Caco-2 (cell line): ENCODE results near the gene ABCA4. TPM values are rescaled to one million over a fixed set of nuclear protein-coding genes. Genes with fewer than 3 reads are reported as not detected.

Source experiments
- BruUV-seq: library from RNA; stranded (reverse); fragments of 400-500 nt; replicated peaks from 2 replicates; lab custom pipeline; 2021; lab: Mats Ljungman, UMichigan
- CTCF ChIA-PET: fragments of 300-600 bp; sonication (Branson Sonifier 250); formaldehyde crosslinking; loops from one replicate; lab custom pipeline; 2022; ENCODE audit warnings: antibody characterized with exemption; lab: Charles Lee
- POLR2A ChIA-PET: fragments of 300-600 bp; sonication (Branson Sonifier 250); formaldehyde crosslinking; loops from one replicate; lab custom pipeline; 2022; ENCODE audit warnings: antibody characterized with exemption; lab: Charles Lee
- DNase-seq, 2 experiments: peaks; one replicate each; pipeline versions ENCODE4 v3.0.0 to v3.0.0-alpha.2; 2020 to 2022
- H3K27me3 ChIP-seq: replicated peaks from 2 replicates; pipeline ENCODE4 v1.6.0; 2011; ENCODE audit warnings: low read length; ENCODE audit not compliant: control insufficient read depth, insufficient read depth
- H3K36me3 ChIP-seq: 2 replicates; pipeline ENCODE4 v1.5.1; 2011; ENCODE audit warnings: low read length; ENCODE audit not compliant: control insufficient read depth, insufficient read depth
- H3K4me1 ChIP-seq: fragments of 250-450 bp; sonication (Bioruptor Pico); 2 replicates; pipeline ENCODE4 v1.5.1; 2020; ENCODE audit warnings: mild to moderate bottlenecking
- H3K4me3 ChIP-seq: 2 replicates; pipeline ENCODE4 v1.5.1; 2011; ENCODE audit warnings: low read depth, mild to moderate bottlenecking, control low read depth, low read length
- H3K9me3 ChIP-seq: fragments of 250-450 bp; sonication (Bioruptor Pico); 2 replicates; pipeline ENCODE4 v1.5.1; 2020; ENCODE audit warnings: mild to moderate bottlenecking, moderate library complexity
- H3K27ac Mint-ChIP-seq: one replicate; pipeline ENCODE4 v1.8.0; 2022; ENCODE audit warnings: mixed read lengths; ENCODE audit not compliant: unreplicated experiment
- H3K27me3 Mint-ChIP-seq: one replicate; pipeline ENCODE4 v1.8.0; 2022; ENCODE audit warnings: mixed read lengths; ENCODE audit not compliant: insufficient read depth, unreplicated experiment
- H3K36me3 Mint-ChIP-seq: one replicate; pipeline ENCODE4 v1.8.0; 2022; ENCODE audit warnings: mild to moderate bottlenecking, mixed read lengths; ENCODE audit not compliant: insufficient read depth, unreplicated experiment
- H3K4me1 Mint-ChIP-seq: one replicate; pipeline ENCODE4 v1.8.0; 2022; ENCODE audit warnings: low read depth, mixed read lengths; ENCODE audit not compliant: unreplicated experiment
- H3K4me3 Mint-ChIP-seq: one replicate; pipeline ENCODE4 v1.8.0; 2022; ENCODE audit warnings: mild to moderate bottlenecking, moderate library complexity, mixed read lengths; ENCODE audit not compliant: unreplicated experiment
- H3K9me3 Mint-ChIP-seq: one replicate; pipeline ENCODE4 v1.8.0; 2022; ENCODE audit warnings: mixed read lengths; ENCODE audit not compliant: unreplicated experiment
- intact Hi-C: fragments of 100-400 bp; cut with micrococcal nuclease; formaldehyde crosslinking; loops from one replicate; pipeline ENCODE4 v1.10.0; 2022; ENCODE audit not compliant: unreplicated experiment
- total RNA-seq: library from RNA; stranded (reverse); gene quantifications from 2 replicates; pipeline ENCODE4 v1.2.3, GENCODE V29; 2022
- TF ChIP-seq, protein P1 (sequence below), 2 experiments: fragments of 200-600 bp in 1 of 2; IDR thresholded peaks; 1 replicate in 1 of 2; 2 replicates in 1 of 2; pipeline versions ENCODE4 v1.5.1 to v1.8.0; 2011 to 2022; ENCODE audit warnings: antibody characterized with exemption in 1 of 2, control low read depth in 1 of 2, inconsistent platforms in 1 of 2, low read depth in 1 of 2, low read length in 1 of 2, mild to moderate bottlenecking in 1 of 2, moderate library complexity in 1 of 2; ENCODE audit not compliant: insufficient read depth in 1 of 2, severe bottlenecking in 1 of 2, unreplicated experiment in 1 of 2

The ABCA4 gene
- total RNA-seq, 1 experiment from 2014 or later: 1.8 TPM

DNA sequence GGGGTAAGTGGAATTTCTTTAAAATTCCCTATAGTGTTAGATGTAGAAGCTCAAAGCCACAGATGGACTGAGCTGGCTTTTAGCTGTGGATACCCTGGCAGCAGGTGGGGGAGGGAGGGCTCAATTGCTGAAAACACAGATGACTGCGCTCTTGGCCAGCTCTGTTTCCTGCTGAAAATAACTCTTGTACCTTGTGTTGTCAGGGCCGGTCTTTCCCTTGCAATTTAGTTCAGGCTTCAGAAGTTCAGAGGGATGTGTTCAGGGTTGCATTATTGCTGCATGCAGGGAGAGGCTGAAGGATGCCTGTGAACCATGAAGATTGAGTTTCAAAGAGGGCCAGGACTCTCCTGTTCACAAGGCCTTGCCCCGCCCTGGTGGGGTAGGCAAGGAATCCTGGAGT, 153.6 kb downstream of the ABCA4 start:
- no peak for DNase-seq
- no peaks in the 10 kb centered on the region for H3K27me3 Mint-ChIP-seq
- Histone ChIP-seq H3K27me3 (no peaks in the 10 kb centered on the region), H3K4me3 (no peak overlapping the region), H3K36me3 (no peaks in the 10 kb centered on the region), H3K9me3 (no peaks in the 10 kb centered on the region), H3K4me1 (no peaks in the 10 kb centered on the region)
- CTCF ChIA-PET: no interaction called here
- intact Hi-C loops: no loop called here
- BruUV-seq: no TSS peak
- no peaks in the 10 kb centered on the region for H3K36me3 Mint-ChIP-seq
- H3K9me3 Mint-ChIP-seq: no peaks in the 10 kb centered on the region
- no peak overlapping the region for H3K27ac Mint-ChIP-seq
- POLR2A ChIA-PET: no interaction called here
- H3K4me3 Mint-ChIP-seq: no peak overlapping the region
- H3K4me1 Mint-ChIP-seq: no peaks in the 10 kb centered on the region
- TF ChIP-seq, protein P1, sequence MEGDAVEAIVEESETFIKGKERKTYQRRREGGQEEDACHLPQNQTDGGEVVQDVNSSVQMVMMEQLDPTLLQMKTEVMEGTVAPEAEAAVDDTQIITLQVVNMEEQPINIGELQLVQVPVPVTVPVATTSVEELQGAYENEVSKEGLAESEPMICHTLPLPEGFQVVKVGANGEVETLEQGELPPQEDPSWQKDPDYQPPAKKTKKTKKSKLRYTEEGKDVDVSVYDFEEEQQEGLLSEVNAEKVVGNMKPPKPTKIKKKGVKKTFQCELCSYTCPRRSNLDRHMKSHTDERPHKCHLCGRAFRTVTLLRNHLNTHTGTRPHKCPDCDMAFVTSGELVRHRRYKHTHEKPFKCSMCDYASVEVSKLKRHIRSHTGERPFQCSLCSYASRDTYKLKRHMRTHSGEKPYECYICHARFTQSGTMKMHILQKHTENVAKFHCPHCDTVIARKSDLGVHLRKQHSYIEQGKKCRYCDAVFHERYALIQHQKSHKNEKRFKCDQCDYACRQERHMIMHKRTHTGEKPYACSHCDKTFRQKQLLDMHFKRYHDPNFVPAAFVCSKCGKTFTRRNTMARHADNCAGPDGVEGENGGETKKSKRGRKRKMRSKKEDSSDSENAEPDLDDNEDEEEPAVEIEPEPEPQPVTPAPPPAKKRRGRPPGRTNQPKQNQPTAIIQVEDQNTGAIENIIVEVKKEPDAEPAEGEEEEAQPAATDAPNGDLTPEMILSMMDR (IDR thresholded peaks at IDR 0.05; ENCODE audit: insufficient read depth in 1 of 2, low read depth in 1 of 2, low read length in 1 of 2, severe bottlenecking in 1 of 2, unreplicated experiment in 1 of 2): no peak

DNA sequence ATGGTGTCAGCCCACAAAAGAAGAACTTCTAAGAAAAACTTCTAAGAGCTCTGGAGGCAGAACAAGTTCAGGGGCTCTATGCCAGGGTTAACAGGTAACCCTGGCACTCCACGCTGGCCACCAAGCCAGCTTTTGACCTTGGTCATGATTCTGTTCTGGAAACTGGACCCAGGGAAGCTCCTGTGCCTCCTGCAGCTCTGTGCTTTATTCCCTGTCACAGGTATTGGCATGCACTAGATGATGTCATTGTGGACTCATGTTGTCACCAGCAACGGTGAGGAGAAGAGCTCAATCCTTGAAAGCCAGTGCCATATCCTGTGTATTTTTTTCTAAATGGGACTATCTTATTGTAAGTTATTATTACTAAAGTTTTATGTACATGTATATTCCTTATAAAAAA, 155.1 kb downstream of the ABCA4 start:
- BruUV-seq: no TSS peak
- Histone ChIP-seq H3K4me3 (no peak overlapping the region), H3K27me3 (no peaks in the 10 kb centered on the region), H3K36me3 (no peaks in the 10 kb centered on the region), H3K9me3 (no peaks in the 10 kb centered on the region), H3K4me1 (no peaks in the 10 kb centered on the region)
- intact Hi-C loops: no loop called here
- Mint-ChIP-seq H3K4me1 (no peaks in the 10 kb centered on the region), H3K36me3 (no peaks in the 10 kb centered on the region), H3K27ac (no peak overlapping the region), H3K27me3 (no peaks in the 10 kb centered on the region), H3K9me3 (no peaks in the 10 kb centered on the region), H3K4me3 (no peak overlapping the region)
- ChIA-PET CTCF (no interaction called here), POLR2A (no interaction called here)
- TF ChIP-seq, protein P1 (IDR thresholded peaks at IDR 0.05; ENCODE audit: insufficient read depth in 1 of 2, low read depth in 1 of 2, low read length in 1 of 2, severe bottlenecking in 1 of 2, unreplicated experiment in 1 of 2): no peak
- no peak for DNase-seq

DNA sequence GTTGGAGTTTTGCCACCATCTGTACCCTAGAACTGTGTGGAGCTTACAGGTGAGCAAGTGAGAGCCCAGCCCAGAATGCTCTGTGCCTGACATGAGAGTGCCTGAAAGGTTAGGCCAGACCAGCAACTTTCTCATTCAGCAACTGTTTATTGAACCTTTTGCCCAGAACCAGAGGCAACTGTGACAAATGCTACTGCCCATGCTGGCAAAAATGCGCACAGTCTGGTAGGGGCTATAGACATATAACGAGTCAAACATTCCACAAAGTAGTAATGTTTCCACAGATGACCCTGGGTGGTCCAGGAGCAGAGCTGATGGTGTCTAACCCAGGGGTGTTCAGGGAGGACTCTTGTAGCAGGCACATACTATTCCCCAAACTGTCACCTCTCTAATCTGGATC, 155.7 kb downstream of the ABCA4 start:
- Mint-ChIP-seq H3K9me3 (no peaks in the 10 kb centered on the region), H3K4me1 (no peaks in the 10 kb centered on the region), H3K27me3 (no peaks in the 10 kb centered on the region), H3K36me3 (no peaks in the 10 kb centered on the region), H3K4me3 (no peak overlapping the region), H3K27ac (no peak overlapping the region)
- Histone ChIP-seq H3K4me1 (no peaks in the 10 kb centered on the region), H3K9me3 (no peaks in the 10 kb centered on the region), H3K36me3 (no peaks in the 10 kb centered on the region), H3K4me3 (no peak overlapping the region), H3K27me3 (no peaks in the 10 kb centered on the region)
- ChIA-PET POLR2A (no interaction called here), CTCF (no interaction called here)
- TF ChIP-seq, protein P1 (IDR thresholded peaks at IDR 0.05; ENCODE audit: insufficient read depth in 1 of 2, low read depth in 1 of 2, low read length in 1 of 2, severe bottlenecking in 1 of 2, unreplicated experiment in 1 of 2): no peak
- no TSS peak for BruUV-seq
- DNase-seq: no peak
- intact Hi-C loops: no loop called here
